GM18517 (cell line): ENCODE measurements around the gene STARD13.

Experiments
- ATAC-seq: cut with Tn5 transposase; IDR thresholded peaks from one replicate; pipeline ENCODE4 v1.9.1; 2021; ENCODE audit warnings: mild to moderate bottlenecking, moderate library complexity; ENCODE audit not compliant: unreplicated experiment

The STARD13 gene

GRCh38 chr13:33277037-33277740, 8.4 kb downstream of the STARD13 start:
- ATAC-seq = no peak

- ATAC-seq = no peak
Observed at GRCh38 chr13:33276570-33276969, 9.0 kb downstream of the STARD13 start.

- ATAC-seq = no peak
Observed at GRCh38 chr13:33275916-33276315, 9.6 kb downstream of the STARD13 start.

GRCh38 chr13:33274264-33274663, 11.3 kb downstream of the STARD13 start:
- ATAC-seq = no peak

- no peak for ATAC-seq
Observed at GRCh38 chr13:33272531-33273124, 12.9 kb downstream of the STARD13 start.

GRCh38 chr13:33271759-33272158, 13.8 kb downstream of the STARD13 start:
- ATAC-seq = no peak

- ATAC-seq = no peak
Observed at GRCh38 chr13:33270895-33271538, 14.5 kb downstream of the STARD13 start.

GRCh38 chr13:33265607-33266006, 19.9 kb downstream of the STARD13 start:
- no peak for ATAC-seq

GRCh38 chr13:33265133-33265532, 20.4 kb downstream of the STARD13 start:
- ATAC-seq = no peak

GRCh38 chr13:33264620-33264978, 21.0 kb downstream of the STARD13 start:
- ATAC-seq = no peak

GRCh38 chr13:33263976-33264619, 21.5 kb downstream of the STARD13 start:
- no peak for ATAC-seq

GRCh38 chr13:33263484-33263883, 22.1 kb downstream of the STARD13 start:
- ATAC-seq = no peak

GRCh38 chr13:33262997-33263396, 22.6 kb downstream of the STARD13 start:
- no peak for ATAC-seq

- ATAC-seq = no peak
Observed at GRCh38 chr13:33262594-33262993, 23.0 kb downstream of the STARD13 start.

GRCh38 chr13:33262062-33262487, 23.5 kb downstream of the STARD13 start:
- ATAC-seq = no peak

- no peak for ATAC-seq
Observed at GRCh38 chr13:33261387-33262061, 24.0 kb downstream of the STARD13 start.

- ATAC-seq = no peak
Observed at GRCh38 chr13:33260168-33261098, 25.1 kb downstream of the STARD13 start.

GRCh38 chr13:33259296-33259695, 26.3 kb downstream of the STARD13 start:
- ATAC-seq = no peak

GRCh38 chr13:33258808-33259193, 26.8 kb downstream of the STARD13 start:
- ATAC-seq = no peak
